Upper lobe of left lung (tissue), 4 donors: Measurements from ENCODE around the gene A2ML1.
"Not testable (repeated sequence)": the region's sequence is repeated elsewhere in the genome, so short reads cannot be mapped to it uniquely, and the experiment has no call there.

Source experiments
- CTCF ChIP-seq, 6 experiments: fragments of 450-650 bp in 4 of 6; fragments of 200-600 bp in 2 of 6; sonication (generic) in 2 of 6; IDR thresholded peaks; one replicate each; pipeline ENCODE4 v1.5.1; 2016 to 2019; ENCODE audit warnings: antibody characterized with exemption in 6 of 6
- POLR2A ChIP-seq, 4 donors: fragments of 450-650 bp; IDR thresholded peaks; one replicate each; pipeline ENCODE4 v1.5.1; 2016 to 2017; ENCODE audit warnings: antibody characterized with exemption in 4 of 4, mild to moderate bottlenecking in 2 of 4

GRCh38 chr12:8805487-8805886 lies 16.9 kb upstream of the A2ML1 start:
- not testable (repeated sequence) for TF ChIP-seq CTCF, POLR2A (IDR thresholded peaks at IDR 0.05)
